Prostate gland (tissue), 2 donors: ENCODE measurements around the gene KCTD1.

Experiments used
- CTCF ChIP-seq, 4 experiments: fragments of 200-600 bp in 2 of 4; fragments of 450-650 bp in 2 of 4; sonication (generic) in 2 of 4; IDR thresholded peaks; 1 replicate in 3 of 4; 2 replicates in 1 of 4; pipeline ENCODE4 v1.5.1; 2016 to 2019; ENCODE audit warnings: antibody characterized with exemption in 4 of 4, mild to moderate bottlenecking in 2 of 4, moderate library complexity in 2 of 4
- POLR2A ChIP-seq: fragments of 450-650 bp; IDR thresholded peaks from one replicate; pipeline ENCODE4 v1.6.1; 2016; ENCODE audit warnings: antibody characterized with exemption, mild to moderate bottlenecking

GRCh38 chr18:26496528-26496927 is 51.8 kb downstream of the KCTD1 start:
- TF ChIP-seq POLR2A (no peak), CTCF (IDR thresholded peaks at IDR 0.05) (no peak)
